Nephron (organoid): ENCODE results near the gene GLIPR2.

Experiments used
- H3K27ac Mint-ChIP-seq, 3 experiments: 2 replicates each; pipeline ENCODE4 v1.8.0; 2020; ENCODE audit warnings: mixed read lengths in 3 of 3, mild to moderate bottlenecking in 2 of 3, moderate library complexity in 1 of 3
- H3K27me3 Mint-ChIP-seq: 2 replicates; pipeline ENCODE4 v1.8.0; 2021; ENCODE audit warnings: low read depth, mild to moderate bottlenecking, moderate library complexity, mixed read lengths
- H3K36me3 Mint-ChIP-seq: 2 replicates; pipeline ENCODE4 v1.8.0; 2020; ENCODE audit warnings: low read depth, mixed read lengths
- H3K4me1 Mint-ChIP-seq: 2 replicates; pipeline ENCODE4 v1.8.0; 2020; ENCODE audit warnings: mixed read lengths
- H3K4me3 Mint-ChIP-seq, 3 experiments: 2 replicates each; pipeline ENCODE4 v1.8.0; 2020; ENCODE audit warnings: mild to moderate bottlenecking in 3 of 3, mixed read lengths in 3 of 3, moderate library complexity in 2 of 3
- H3K9me3 Mint-ChIP-seq: 2 replicates; pipeline ENCODE4 v1.8.0; 2020; ENCODE audit warnings: mixed read lengths
- CTCF ChIP-seq, 3 experiments: fragments of 200-600 bp; sonication (generic); IDR thresholded peaks; one replicate each; pipeline ENCODE4 v1.5.0; 2021; ENCODE audit warnings: antibody characterized with exemption in 3 of 3; ENCODE audit not compliant: unreplicated experiment in 3 of 3

Gene GLIPR2

DNA sequence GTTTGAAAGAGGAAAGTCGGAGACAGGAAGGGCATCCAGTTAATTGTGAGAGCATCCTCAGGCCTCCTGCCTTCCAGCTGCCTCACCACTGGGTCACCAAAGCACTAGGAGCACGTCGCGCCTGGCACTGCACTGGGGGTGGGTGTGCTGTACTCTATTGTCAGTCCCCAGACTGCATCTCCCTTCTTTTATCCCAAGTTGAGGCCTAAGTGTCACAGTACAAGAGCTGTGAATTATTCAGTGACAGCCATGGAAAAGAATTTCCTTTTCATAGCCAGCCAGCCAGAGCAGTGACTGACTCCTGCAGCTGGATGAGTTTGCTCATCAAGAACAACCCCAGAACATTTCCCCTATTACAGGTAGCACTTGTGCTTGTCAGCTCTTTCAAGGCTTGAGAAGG lies 70.5 kb downstream of the GLIPR2 start:
- TF ChIP-seq CTCF (IDR thresholded peaks at IDR 0.05; ENCODE audit: unreplicated experiment in 3 of 3) = no peak
- Mint-ChIP-seq H3K9me3 (no peaks in the 10 kb centered on the region), H3K27ac (peak overlapping the region in 1 of 3 experiments; percentile 42), H3K27me3 (no peaks in the 10 kb centered on the region), H3K4me3 (no peak overlapping the region), H3K4me1 (peaks cover 4% of the 10 kb centered on the region), H3K36me3 (peaks cover 95% of the 10 kb centered on the region)

DNA sequence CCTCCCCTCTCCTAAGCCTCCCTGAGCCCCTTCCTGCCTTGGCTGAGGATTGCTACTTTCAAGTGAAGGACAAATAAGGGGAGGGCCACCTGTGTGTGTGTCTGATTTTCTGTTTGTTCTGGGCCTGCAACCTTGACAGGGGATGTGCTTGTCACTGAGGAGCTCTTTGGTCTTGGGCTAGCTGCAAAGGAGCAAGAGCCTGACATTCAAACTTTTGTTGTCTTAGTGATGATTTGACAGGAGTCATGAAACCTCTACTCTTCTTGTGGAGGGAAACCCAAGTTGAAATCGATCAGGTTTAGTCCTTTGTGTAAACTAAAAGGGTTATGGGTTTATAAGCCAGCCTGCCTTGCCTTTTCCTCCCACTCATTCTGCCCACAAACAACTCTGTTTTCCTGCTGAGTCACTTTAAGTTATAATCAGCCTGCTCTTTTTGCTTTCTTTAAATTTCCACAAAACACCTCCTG lies 71.0 kb downstream of the GLIPR2 start:
- H3K27ac Mint-ChIP-seq = peak overlapping the region; percentile 40 to 82 (median 67)
- H3K9me3 Mint-ChIP-seq = no peaks in the 10 kb centered on the region
- H3K4me1 Mint-ChIP-seq = peaks cover 4% of the 10 kb centered on the region
- peaks cover 95% of the 10 kb centered on the region for H3K36me3 Mint-ChIP-seq
- H3K4me3 Mint-ChIP-seq = no peak overlapping the region
- TF ChIP-seq CTCF (IDR thresholded peaks at IDR 0.05; ENCODE audit: unreplicated experiment in 3 of 3) = no peak
- no peaks in the 10 kb centered on the region for H3K27me3 Mint-ChIP-seq

DNA sequence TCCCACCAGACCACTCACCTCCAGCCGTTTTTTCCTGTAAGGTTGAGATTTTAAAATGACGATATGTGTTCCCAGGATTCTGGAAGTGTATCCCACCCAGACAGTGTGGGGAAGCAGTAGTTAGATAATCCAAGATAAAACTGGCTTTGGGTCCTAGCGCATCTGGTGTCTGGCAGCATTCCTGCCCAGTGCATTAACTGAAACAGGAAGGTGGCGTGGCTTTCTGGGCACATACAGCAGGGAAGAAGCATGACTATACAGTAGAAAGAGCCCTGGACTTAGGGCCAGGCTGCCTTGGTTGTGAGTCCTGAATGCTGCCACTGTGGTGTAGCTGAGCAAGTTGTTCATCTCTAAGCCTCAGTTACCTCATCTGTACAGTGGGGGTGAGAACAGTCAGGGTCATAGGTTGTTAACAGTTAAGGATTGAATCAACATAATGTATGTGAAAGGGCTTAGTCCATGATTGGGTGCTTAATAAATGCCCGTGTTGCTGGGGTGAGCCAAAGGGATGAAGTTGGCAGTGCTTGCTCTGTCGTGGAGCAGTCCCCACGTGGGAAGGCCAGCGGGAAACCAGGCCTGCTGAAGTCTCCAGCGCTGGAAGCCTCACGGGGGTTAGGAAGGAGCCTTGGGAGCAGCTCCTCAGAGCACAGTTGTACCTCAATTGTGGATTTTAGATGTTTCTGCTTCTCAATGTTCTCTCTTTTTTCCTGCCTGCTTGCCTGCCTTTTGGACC lies 72.2 kb downstream of the GLIPR2 start:
- no peak for TF ChIP-seq CTCF (IDR thresholded peaks at IDR 0.05; ENCODE audit: unreplicated experiment in 3 of 3)
- no peaks in the 10 kb centered on the region for H3K27me3 Mint-ChIP-seq
- peaks cover 94% of the 10 kb centered on the region for H3K36me3 Mint-ChIP-seq
- peak overlapping the region in 1 of 3 experiments; percentile 82 for H3K27ac Mint-ChIP-seq
- H3K4me1 Mint-ChIP-seq = peaks cover 4% of the 10 kb centered on the region
- H3K4me3 Mint-ChIP-seq = no peak overlapping the region
- H3K9me3 Mint-ChIP-seq = no peaks in the 10 kb centered on the region

- Mint-ChIP-seq H3K27me3 (no peaks in the 10 kb centered on the region), H3K4me3 (no peak overlapping the region), H3K36me3 (peaks cover 84% of the 10 kb centered on the region), H3K4me1 (peaks cover 9% of the 10 kb centered on the region), H3K27ac (peak overlapping the region in 1 of 3 experiments; percentile 9), H3K9me3 (no peaks in the 10 kb centered on the region)
- TF ChIP-seq CTCF (IDR thresholded peaks at IDR 0.05; ENCODE audit: unreplicated experiment in 3 of 3) = no peak
Measured at GRCh38 chr9:36210722-36211121, 74.2 kb downstream of the GLIPR2 start.

DNA sequence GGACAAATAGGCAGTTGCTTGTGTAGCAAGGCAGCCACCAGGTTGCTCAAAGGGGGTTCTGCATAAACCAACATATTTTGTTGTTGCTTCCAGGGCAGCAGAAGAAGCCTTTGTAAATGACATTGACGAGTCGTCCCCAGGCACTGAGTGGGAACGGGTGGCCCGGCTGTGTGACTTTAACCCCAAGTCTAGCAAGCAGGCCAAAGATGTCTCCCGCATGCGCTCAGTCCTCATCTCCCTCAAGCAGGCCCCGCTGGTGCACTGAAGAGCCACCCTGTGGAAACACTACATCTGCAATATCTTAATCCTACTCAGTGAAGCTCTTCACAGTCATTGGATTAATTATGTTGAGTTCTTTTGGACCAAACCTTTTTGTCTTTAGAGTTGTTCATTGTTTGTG lies 75.0 kb downstream of the GLIPR2 start:
- H3K36me3 Mint-ChIP-seq = peaks cover 82% of the 10 kb centered on the region
- no peaks in the 10 kb centered on the region for H3K27me3 Mint-ChIP-seq
- no peak for TF ChIP-seq CTCF (IDR thresholded peaks at IDR 0.05; ENCODE audit: unreplicated experiment in 3 of 3)
- H3K4me1 Mint-ChIP-seq = peaks cover 12% of the 10 kb centered on the region
- no peak overlapping the region for H3K4me3 Mint-ChIP-seq
- H3K9me3 Mint-ChIP-seq = no peaks in the 10 kb centered on the region
- H3K27ac Mint-ChIP-seq = peak overlapping the region in 1 of 3 experiments; percentile 21

- Mint-ChIP-seq H3K4me1 (peaks cover 8% of the 10 kb centered on the region), H3K27me3 (no peaks in the 10 kb centered on the region), H3K4me3 (no peak overlapping the region), H3K27ac (no peak overlapping the region), H3K9me3 (no peaks in the 10 kb centered on the region), H3K36me3 (peaks cover 76% of the 10 kb centered on the region)
- TF ChIP-seq CTCF (IDR thresholded peaks at IDR 0.05; ENCODE audit: unreplicated experiment in 3 of 3) = no peak
Measured at GRCh38 chr9:36213387-36213786, 76.9 kb downstream of the GLIPR2 start.
